ENCODE results near the gene PEMT.

- no peak for TF ChIP-seq CTCF (IDR thresholded peaks at IDR 0.05)
- TF ChIP-seq EP300 (IDR thresholded peaks at IDR 0.05) = no peak
Measured at GRCh38 chr17:17514361-17514992, 77.0 kb downstream of the PEMT start.

Data from esophagus muscularis mucosa (tissue), 3 donors.